Measurements from ENCODE around the gene BIRC5. TPM values are rescaled to one million over a fixed set of nuclear protein-coding genes. Genes with fewer than 3 reads are reported as not detected.
"Not testable (repeated sequence)": the region's sequence is repeated elsewhere in the genome, so short reads cannot be mapped to it uniquely, and the experiment has no call there.

The BIRC5 gene
- 41.8 TPM for polyA plus RNA-seq (2012; ENCODE audit: low read depth, missing spikeins)

- peak; percentile 88 for FAIRE-seq
- DNase-seq (ENCODE audit: insufficient read length, low spot score) = peak; percentile 98
- TF ChIP-seq POU2F2 (IDR thresholded peaks at IDR 0.05; ENCODE audit: low read depth, low read length) (0 out of 2 replicates have a peak, but pooled peaks have one; percentile 36), SPI1 (IDR thresholded peaks at IDR 0.05; ENCODE audit: low read depth, low read length) (no peak), POLR2AphosphoS5 (IDR thresholded peaks at IDR 0.05; ENCODE audit: low read depth, low read length) (no peak)
These were observed at the start of gene BIRC5 for GRCh38 chr17:78214016-78214705. Gene BIRC5, plus strand, starts transcription at chr17:78214253. Its CDS starts 64 bp downstream, at chr17:78214317.

DNA sequence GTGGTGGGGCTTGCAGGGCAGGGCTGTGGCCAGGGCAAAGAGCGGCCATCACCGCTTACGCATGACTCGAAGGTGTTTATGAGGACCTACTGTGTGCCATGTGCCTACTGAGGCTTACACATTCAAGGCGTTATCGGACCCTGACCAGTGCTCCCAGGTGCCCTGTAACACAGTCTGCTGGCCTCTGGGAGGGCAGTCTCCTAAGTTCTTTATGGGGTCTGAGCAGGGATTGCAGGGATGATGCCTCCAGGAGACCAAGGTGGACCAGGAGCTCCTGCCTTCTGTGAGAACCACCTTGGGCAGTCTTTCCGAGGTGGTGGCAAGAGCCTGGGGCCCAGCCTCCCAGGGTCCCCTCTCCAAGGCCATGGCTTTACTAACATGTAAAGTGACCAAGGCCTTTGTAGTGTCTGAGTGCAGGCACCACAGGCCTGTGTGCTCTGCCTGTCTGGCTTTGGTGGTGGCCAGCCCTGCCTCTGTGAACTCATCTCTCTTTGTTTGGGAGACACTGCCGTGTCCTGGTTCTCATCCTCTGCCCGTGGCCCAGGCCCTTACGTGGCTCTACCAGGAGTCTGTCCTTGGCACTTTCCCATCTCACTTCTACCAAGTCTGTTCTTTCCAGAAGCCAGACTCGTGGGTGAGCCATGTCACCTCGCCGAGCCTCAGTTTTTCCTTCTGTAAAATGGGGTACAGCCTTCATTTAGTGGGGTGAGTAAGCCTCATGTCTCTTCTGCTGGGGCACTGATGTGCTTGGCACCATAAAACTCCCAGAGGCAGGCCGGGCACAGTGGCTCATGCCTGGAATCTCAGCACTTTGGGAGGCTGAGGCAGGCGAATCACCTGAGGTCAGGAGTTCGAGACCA lies 49.1 kb upstream of the BIRC5 start:
- TF ChIP-seq SPI1 (IDR thresholded peaks at IDR 0.05; ENCODE audit: low read depth, low read length) (no peak), PAX5 (IDR thresholded peaks at IDR 0.05; ENCODE audit: insufficient read depth, low read length, severe bottlenecking) (no peak), POU2F2 (IDR thresholded peaks at IDR 0.05; ENCODE audit: low read depth, low read length) (no peak), POLR2AphosphoS5 (IDR thresholded peaks at IDR 0.05; ENCODE audit: low read depth, low read length) (no peak), TAF1 (IDR thresholded peaks at IDR 0.05; ENCODE audit: low read depth, low read length) (no peak), POLR2A (IDR thresholded peaks at IDR 0.05; ENCODE audit: low read depth, low read length) (no peak)
- DNase-seq (ENCODE audit: insufficient read length, low spot score) = no peak
- FAIRE-seq = no peak

- FAIRE-seq (peak; percentile 5), DNase-seq (ENCODE audit: insufficient read length, low spot score) (no peak)
- TF ChIP-seq POLR2AphosphoS5 (IDR thresholded peaks at IDR 0.05; ENCODE audit: low read depth, low read length) (no peak), POLR2A (IDR thresholded peaks at IDR 0.05; ENCODE audit: low read depth, low read length) (no peak)
These were observed 47.6 kb upstream of the BIRC5 start for GRCh38 chr17:78166416-78166815.

GRCh38 chr17:78168242-78168902 lies 45.7 kb upstream of the BIRC5 start, which contains the start of gene SYNGR2:
Gene SYNGR2, plus strand, starts transcription at chr17:78168581. Its CDS starts 36 bp downstream, at chr17:78168617.
- TF ChIP-seq POU2F2 (IDR thresholded peaks at IDR 0.05; ENCODE audit: low read depth, low read length) (no peak), POLR2AphosphoS5 (IDR thresholded peaks at IDR 0.05; ENCODE audit: low read depth, low read length) (peak; percentile 67; the same call in 1 of the 2 replicates), TAF1 (IDR thresholded peaks at IDR 0.05; ENCODE audit: low read depth, low read length) (no peak; the same call in 1 of the 2 replicates), POLR2A (IDR thresholded peaks at IDR 0.05; ENCODE audit: low read depth, low read length) (peak; percentile 21), PAX5 (IDR thresholded peaks at IDR 0.05; ENCODE audit: insufficient read depth, low read length, severe bottlenecking) (no peak), SPI1 (IDR thresholded peaks at IDR 0.05; ENCODE audit: low read depth, low read length) (no peak; the same call in 1 of the 2 replicates)
- FAIRE-seq = peak; percentile 95
- DNase-seq (ENCODE audit: insufficient read length, low spot score) = peak; percentile 96

DNA sequence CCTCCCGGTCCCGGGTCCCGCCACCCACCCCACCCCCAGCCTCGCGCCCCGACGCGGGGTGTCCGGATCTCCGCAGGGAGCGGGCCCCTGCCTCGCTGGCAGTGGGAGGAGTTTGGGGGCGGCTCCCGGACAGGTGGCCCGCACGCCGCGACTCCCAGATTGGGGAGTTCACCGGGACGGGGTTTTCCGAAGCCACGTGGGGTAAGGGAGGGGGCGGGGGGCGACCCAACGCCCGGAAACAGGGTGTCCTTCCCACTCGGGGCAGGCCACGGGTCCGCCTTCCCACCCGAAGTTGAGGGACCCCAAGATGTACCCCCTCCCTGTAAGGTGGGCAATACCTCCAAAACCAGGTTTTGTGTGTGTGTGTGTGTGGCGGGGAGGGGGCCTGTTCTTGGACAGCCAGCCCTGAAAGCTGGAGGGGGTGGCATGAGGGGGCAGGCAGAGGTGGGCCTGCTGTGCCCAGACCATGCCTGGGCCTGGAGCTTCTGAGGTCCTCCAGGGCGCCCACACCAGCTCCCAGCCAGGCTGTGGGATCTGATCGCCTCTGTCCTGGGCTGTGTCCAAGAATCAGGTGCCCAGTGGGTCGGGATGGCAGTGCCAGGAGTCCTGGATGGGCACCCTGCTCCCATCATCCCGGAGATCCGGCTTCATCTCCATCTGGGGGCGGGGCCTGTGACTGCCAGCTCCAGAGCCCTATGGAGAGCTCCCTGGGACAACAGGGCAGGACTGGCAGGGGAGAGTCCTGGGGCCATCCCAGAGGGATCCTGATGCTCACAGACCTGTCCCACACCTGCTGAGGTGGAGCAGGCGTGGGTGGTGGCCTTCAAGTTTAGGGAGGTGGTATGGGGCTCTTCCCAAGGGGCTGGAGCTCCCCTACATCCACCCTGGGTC lies 44.9 kb upstream of the BIRC5 start:
- DNase-seq (ENCODE audit: insufficient read length, low spot score) (no peak), FAIRE-seq (peak; percentile 80)

GRCh38 chr17:78170692-78171590 lies 43.1 kb upstream of the BIRC5 start:
- no peak for FAIRE-seq
- TF ChIP-seq POLR2AphosphoS5 (IDR thresholded peaks at IDR 0.05; ENCODE audit: low read depth, low read length) (peak; percentile 24; the same call in 1 of the 2 replicates), POLR2A (IDR thresholded peaks at IDR 0.05; ENCODE audit: low read depth, low read length) (peak; percentile 54; the same call in 1 of the 2 replicates), SPI1 (IDR thresholded peaks at IDR 0.05; ENCODE audit: low read depth, low read length) (no peak)
- no peak for DNase-seq (ENCODE audit: insufficient read length, low spot score)

More for the DNA sequence above, 44.9 kb upstream of the BIRC5 start:
- TF ChIP-seq POLR2AphosphoS5 (IDR thresholded peaks at IDR 0.05; ENCODE audit: low read depth, low read length) (no peak), POLR2A (IDR thresholded peaks at IDR 0.05; ENCODE audit: low read depth, low read length) (0 out of 2 replicates have a peak, but pooled peaks have one; percentile 46)

DNA sequence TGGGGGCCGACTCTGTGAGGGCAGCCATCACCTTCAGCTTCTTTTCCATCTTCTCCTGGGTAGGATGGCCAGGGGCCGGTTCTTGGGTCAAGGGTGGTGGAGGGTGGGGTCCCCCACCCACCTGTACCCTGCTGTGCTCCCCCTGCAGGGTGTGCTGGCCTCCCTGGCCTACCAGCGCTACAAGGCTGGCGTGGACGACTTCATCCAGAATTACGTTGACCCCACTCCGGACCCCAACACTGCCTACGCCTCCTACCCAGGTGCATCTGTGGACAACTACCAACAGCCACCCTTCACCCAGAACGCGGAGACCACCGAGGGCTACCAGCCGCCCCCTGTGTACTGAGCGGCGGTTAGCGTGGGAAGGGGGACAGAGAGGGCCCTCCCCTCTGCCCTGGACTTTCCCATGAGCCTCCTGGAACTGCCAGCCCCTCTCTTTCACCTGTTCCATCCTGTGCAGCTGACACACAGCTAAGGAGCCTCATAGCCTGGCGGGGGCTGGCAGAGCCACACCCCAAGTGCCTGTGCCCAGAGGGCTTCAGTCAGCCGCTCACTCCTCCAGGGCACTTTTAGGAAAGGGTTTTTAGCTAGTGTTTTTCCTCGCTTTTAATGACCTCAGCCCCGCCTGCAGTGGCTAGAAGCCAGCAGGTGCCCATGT lies 42.3 kb upstream of the BIRC5 start:
- DNase-seq (ENCODE audit: insufficient read length, low spot score); FAIRE-seq: not testable (repeated sequence)

- no peak for DNase-seq (ENCODE audit: insufficient read length, low spot score)
- FAIRE-seq = no peak
- TF ChIP-seq POLR2AphosphoS5 (IDR thresholded peaks at IDR 0.05; ENCODE audit: low read depth, low read length) (peak; percentile 52), POLR2A (IDR thresholded peaks at IDR 0.05; ENCODE audit: low read depth, low read length) (no peak; the same call in 1 of the 2 replicates), SPI1 (IDR thresholded peaks at IDR 0.05; ENCODE audit: low read depth, low read length) (peak; percentile 28)
These were observed 41.6 kb upstream of the BIRC5 start for GRCh38 chr17:78172249-78173051.
